Stimulated activated CD4-positive, alpha-beta T cell treated with anti-CD3 and anti-CD28 coated beads, Interleukin-4, amount 100 ng/mL, for 48 hours (primary cell): ENCODE results near the gene CYP27B1.

ENCODE experiments used
- DNase-seq, 2 donors: peaks; one replicate each; pipeline ENCODE4 v3.0.0-alpha.2; 2020; ENCODE audit warnings: low read depth in 2 of 2

Gene CYP27B1

GRCh38 chr12:57766464-57767304 is at the start of gene CYP27B1:
Gene CYP27B1, minus strand, starts transcription at chr12:57767078. Its CDS starts 37 bp downstream, at chr12:57767041.
- DNase-seq, result no peak

DNA sequence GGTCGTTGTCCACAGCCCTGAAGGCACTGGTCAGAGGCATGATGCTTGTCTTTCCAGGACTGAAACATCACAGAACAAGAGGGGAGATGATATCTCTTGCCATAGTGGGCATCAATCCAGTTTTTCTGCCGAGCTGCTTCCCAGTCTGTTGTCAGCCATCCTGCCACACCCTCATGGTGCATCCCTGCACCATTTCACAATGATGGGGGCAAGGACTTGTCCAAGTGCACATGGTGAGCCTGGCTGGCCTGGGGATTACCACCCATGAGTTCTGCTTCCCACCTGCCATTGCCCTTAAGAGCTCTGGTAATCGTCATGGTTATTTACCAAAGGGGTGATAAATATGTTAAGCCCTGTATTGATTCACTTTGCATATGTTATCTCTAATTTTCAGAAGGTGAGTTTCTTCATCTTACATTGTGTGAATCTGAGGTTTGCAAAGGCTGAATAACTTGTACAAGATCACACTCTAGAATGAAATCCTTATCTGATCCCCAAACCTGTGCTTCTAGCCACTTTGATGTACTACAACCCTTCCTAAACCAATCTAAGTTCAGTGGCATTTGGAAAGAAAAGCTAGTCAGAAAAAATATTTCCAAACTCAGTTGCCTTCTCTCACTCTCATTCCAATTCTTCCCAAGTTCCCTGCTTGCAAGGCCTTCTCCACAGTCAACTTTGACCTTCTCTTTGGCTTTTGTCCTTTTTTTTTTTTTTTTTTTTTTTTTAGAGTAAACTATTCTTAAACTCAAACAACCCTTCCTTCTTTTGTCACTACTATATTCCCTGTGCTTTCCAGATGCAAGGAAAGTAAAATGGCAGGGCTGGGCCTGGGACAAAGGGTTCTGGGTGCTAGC is 49.4 kb upstream of the CYP27B1 start:
- no peak for DNase-seq

DNA sequence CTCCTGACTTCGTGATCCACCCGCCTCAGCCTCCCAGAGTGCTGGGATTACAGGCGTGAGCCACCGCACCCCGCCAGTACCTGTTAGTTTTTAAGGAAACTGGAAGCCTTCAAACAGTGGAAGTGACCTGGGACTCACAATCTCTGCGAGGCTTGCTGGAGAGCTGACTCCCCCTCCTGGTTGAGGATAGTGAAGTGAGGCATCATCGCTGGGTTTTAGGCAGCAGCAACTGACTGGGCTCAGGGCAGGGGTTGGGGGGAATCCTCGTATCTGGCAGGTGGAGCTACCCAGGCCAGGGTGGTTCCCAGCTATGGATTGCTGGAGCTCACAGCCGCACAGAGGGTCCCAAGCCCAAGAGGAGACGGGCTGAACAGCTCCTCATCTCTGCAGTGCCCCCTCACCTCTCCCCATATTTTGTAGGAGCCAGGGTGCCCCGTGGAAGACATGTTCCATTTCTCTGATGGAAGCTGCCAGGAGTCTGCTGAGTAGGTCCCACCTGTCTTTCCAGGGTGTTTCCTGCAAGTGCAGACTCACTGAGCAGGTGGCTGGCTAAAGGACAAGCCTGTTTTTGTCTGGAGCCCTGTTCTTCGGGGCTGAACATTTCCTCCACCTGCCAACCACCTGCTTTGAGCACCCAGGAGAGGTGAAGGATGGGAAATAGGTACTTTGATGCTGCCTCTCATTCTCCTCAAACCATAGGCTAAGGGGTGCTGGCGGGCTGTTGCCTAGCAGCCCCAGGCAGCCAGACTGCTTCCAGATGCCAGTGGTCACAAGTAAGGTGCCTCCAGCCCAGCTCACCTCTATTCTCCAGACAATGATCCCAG is 48.5 kb upstream of the CYP27B1 start:
- DNase-seq, result no peak

DNA sequence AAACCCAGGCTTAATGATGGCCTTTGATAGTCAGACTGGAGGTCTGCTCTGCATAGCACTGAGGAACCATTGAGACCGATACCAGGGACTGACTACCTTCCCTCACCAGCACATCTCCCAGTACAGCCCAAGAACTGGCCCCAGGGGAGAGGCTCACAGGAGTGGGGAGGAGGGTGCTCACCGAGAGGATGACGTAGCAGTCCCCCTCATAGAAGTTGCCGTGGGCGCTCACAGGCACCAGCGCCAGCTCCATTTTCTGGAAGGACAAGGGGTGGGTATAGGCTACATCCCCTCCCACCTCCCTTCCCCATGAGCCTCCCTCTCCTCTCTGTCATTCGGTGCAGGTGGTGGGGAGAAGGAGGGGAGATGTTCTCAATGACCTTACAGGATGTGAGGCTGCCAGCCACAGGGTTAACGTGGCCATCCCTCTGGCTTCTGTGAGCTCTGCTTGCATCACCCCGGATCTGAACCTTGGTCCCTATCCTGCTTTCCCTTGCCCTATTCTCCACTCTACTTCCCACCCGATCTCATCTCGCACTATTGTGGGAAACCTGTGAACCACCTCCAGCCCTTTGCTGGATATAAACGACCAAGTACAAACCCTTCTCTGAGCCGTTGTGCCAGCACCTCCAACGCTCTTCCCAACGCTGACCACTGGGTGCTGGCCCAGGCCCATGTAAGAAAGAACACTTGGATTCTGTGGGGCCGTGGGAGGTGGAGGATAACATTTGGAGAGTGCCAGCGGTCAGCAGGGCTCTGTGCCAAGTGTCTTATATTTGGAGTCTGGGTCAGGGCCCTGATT is 47.3 kb upstream of the CYP27B1 start:
- no peak for DNase-seq

DNA sequence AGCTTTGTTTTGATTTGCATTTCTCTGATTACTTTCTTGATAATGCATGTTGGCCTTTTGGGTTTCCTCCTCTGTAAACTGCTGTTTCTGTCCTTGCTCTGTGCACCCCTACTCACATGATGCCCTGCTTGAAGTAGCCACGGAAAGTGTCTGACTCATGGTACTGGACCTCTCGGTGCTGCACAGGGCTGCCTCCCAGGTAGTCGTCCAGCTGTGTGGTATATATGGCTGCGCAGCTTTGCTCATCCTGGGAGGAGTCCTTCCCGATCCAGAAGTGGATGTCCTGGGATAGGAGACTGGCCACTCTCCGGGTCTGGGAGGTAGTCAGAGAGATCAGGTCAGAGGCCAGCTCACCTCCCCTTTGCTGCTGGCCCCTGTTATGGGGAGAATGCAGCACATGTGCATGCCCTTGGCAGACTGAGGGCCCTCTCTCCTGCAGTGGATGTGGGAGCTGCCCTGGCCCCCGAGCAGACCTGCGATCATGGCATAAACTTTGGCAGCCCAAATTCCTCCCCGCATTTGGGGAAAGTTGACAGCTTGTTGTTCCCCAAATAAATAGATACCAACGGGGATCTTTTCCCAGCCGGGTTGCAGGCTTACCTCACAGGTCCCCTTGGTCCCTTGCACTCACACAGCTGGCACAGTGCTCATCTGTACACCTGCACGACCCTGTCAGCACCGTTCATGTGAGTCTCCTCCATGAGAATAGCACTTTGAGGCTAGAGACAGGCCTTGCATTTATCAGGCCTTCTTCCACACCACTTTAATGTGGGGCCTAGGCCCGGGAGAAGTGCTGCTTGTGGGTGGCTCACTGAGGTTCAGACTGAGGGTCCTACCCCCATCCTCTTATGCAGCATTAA is 46.5 kb upstream of the CYP27B1 start:
- no peak for DNase-seq

DNA sequence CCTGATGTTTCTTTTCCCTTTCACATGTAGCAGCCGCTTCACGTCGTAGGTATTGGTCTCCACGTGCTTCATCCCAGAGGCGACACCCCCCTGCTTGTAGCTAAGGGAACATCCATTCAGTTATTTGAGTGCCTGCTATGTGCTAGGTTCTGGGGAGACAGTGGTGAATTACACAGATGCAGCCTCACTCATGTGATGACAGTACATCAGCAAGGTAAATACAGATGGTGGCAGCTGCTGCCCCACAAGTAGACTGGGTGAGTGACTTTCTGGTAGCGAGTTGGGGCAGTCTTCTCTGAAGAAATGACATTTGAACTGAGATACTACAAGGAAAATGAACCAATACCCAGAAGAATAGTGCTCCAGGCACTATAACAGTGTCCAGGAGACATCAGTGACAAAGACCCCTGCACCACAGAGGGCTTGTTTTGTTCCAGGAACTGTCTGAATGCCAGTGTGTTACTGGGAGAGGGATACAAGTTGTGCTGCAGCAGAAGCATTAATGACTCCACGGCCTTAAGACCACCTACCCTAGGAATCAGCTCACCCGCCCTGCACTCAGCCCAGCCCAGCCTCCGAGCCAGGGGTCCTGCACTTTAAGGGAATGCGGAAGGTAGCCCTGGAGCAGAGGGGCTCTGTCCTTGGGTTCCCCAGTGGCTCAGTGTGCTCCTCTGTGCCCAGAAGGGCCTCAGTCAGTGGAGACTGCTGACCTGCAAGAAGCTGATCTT is 44.3 kb upstream of the CYP27B1 start:
- DNase-seq, result no peak

- no peak for DNase-seq
These were observed 43.6 kb upstream of the CYP27B1 start for GRCh38 chr12:57810450-57810849.

DNA sequence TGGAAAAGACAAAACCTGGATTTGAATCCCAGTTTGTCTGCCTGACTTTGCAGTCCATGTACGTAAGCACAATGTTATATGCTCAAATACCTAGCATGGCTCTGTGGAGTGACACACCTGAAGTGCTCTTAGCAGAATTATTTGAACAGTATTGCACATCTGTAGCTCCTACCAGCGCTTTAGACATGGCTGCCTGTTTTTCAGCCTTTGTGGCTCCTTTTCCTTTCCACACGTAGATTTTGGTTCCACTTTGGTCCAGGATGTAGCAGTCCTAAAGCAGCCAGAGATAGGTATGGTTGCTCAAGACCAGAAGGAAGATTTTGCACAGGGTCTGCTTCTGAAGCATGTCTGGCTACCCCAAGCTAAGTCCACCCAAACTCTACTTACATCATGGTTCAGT is 42.5 kb upstream of the CYP27B1 start:
- DNase-seq, result no peak

DNA sequence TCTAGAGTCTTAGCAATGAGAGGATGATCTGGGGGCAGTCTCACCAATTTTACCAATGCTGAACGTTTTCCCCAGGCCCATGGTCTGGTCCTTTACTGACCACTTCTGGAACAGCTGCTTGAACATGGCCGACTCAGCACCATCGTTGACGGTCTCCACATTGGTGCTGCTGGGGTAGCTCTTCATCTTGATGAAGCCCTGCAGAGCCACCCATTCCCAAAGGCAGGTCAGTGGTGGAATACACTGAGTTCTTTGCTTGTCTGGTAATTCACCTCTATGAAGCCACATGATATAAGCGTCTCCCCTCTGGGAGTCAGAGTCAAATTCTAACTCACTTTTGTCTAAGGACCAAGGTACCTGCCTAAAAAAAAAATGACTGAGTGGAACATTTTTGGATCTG is 41.5 kb upstream of the CYP27B1 start:
- no peak for DNase-seq

DNA sequence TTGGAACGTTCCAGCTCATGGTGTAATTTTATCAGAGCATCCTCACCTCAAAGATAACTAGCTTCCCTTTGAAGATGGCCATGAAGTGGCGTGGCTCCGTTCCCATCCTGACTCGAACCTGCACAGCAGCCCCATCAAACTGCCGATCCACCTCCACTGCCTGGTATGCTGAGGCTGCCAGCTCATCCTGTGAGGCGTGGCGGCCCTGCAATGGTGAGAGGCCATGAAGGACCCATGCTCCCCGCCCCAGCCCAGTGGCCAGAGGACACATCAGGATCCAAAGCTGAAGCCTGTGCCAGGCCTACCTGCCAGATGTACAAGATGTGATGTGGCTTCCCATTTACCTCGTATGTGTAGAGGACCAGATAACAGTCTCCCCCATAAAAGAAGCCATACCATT is 40.4 kb upstream of the CYP27B1 start:
- no peak for DNase-seq

GRCh38 chr12:57806677-57807076 is 39.8 kb upstream of the CYP27B1 start:
- DNase-seq, result no peak

GRCh38 chr12:57803319-57803893 is 36.5 kb upstream of the CYP27B1 start:
- DNase-seq, result peak; percentile 6 to 14

- no peak for DNase-seq
These were observed 35.7 kb upstream of the CYP27B1 start for GRCh38 chr12:57802607-57803006.

- DNase-seq, result no peak
These were observed 34.1 kb upstream of the CYP27B1 start for GRCh38 chr12:57800965-57801364.

GRCh38 chr12:57797933-57798332 is 31.1 kb upstream of the CYP27B1 start:
- no peak for DNase-seq

- no peak for DNase-seq
These were observed 30.1 kb upstream of the CYP27B1 start for GRCh38 chr12:57796996-57797395.

DNA sequence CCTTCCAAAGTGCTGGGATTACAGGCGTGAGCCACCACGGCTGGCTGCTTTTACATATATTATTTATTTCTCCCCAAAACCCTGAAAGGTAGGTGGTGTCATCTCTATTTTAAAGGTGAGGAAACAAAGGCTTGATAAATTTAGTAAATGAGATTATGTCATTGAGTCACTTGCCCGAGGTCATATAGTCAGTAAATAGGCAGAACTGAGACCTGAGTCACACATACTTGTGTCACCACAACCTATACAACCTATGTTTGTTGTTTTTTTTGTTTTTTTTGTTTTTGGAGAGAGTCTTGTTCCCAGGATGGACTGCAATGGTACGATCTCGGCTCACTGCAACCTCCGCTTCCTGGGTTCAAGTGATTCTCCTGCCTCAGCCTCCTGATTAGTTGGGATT is 28.5 kb upstream of the CYP27B1 start:
- DNase-seq, result no peak

GRCh38 chr12:57793920-57794319 is 27.0 kb upstream of the CYP27B1 start:
- no peak for DNase-seq

- no peak for DNase-seq
These were observed 17.0 kb upstream of the CYP27B1 start for GRCh38 chr12:57783861-57784260.
